Smooth muscle cell (in vitro differentiated cells): ENCODE results near the gene BACE2. TPM values are rescaled to one million over a fixed set of nuclear protein-coding genes. Genes with fewer than 3 reads are reported as not detected.

ENCODE experiments used
- DNase-seq: peaks from one replicate; lab custom pipeline; 2025; ENCODE audit not compliant: unreplicated experiment; lab: John Stamatoyannopoulos, UW
- H2AFZ ChIP-seq: fragments of 200-600 bp; sonication (generic); 2 replicates; pipeline ENCODE4 v1.6.0; 2016; ENCODE audit warnings: antibody characterized with exemption, low read depth, mild to moderate bottlenecking
- H3F3A ChIP-seq: fragments of 200-600 bp; sonication (generic); 2 replicates; pipeline ENCODE4 v1.6.0; 2017; ENCODE audit warnings: antibody characterized with exemption, low read depth
- H3K27ac ChIP-seq: fragments of 200-600 bp; sonication (generic); 2 replicates; pipeline ENCODE4 v1.5.1; 2016; ENCODE audit warnings: low read depth, mild to moderate bottlenecking
- H3K27me3 ChIP-seq: fragments of 200-600 bp; sonication (generic); 2 replicates; pipeline ENCODE4 v1.6.1; 2016; ENCODE audit warnings: low read depth, mild to moderate bottlenecking
- H3K36me3 ChIP-seq: fragments of 200-600 bp; sonication (generic); 2 replicates; pipeline ENCODE4 v1.5.1; 2016; ENCODE audit warnings: low read depth
- H3K4me1 ChIP-seq: fragments of 200-600 bp; sonication (generic); 2 replicates; pipeline ENCODE4 v1.5.1; 2016; ENCODE audit warnings: low read depth
- H3K4me2 ChIP-seq: fragments of 200-600 bp; sonication (generic); 2 replicates; pipeline ENCODE4 v1.6.0; 2016; ENCODE audit warnings: mild to moderate bottlenecking
- H3K4me3 ChIP-seq: fragments of 200-600 bp; sonication (generic); 2 replicates; pipeline ENCODE4 v1.5.1; 2016; ENCODE audit warnings: mild to moderate bottlenecking
- H3K79me2 ChIP-seq: fragments of 200-600 bp; sonication (generic); 2 replicates; pipeline ENCODE4 v1.6.0; 2016; ENCODE audit warnings: low read depth, mild to moderate bottlenecking
- H3K9ac ChIP-seq: fragments of 200-600 bp; sonication (generic); 2 replicates; pipeline ENCODE4 v1.6.0; 2016; ENCODE audit warnings: low read depth
- H3K9me3 ChIP-seq: fragments of 200-600 bp; sonication (generic); replicated peaks from 2 replicates; pipeline ENCODE4 v1.5.1; 2016; ENCODE audit warnings: low read depth
- H4K20me1 ChIP-seq: fragments of 200-600 bp; sonication (generic); 2 replicates; pipeline ENCODE4 v1.6.0; 2016; ENCODE audit warnings: low read depth
- WGBS: methylation state at CpG from one replicate; pipeline ENCODE4 v1.1.7; 2016; ENCODE audit warnings: low lambda C conversion rate; 5-methylcytosine and 5-hydroxymethylcytosine counted together
- polyA plus RNA-seq: library from polyadenylated mRNA; unstranded; fragments of >200 nt; fragmentation: Nextera tagmentation; extraction: Ambion mirVana; gene quantifications from 2 replicates; pipeline ENCODE4 v1.2.1, GENCODE V29; 2016
- total RNA-seq: library from RNA; depleted of rRNA; stranded (reverse); fragments of >200 nt; gene quantifications from 2 replicates; pipeline ENCODE4 v1.2.3, GENCODE V29; 2014
- TF ChIP-seq, protein P1 (sequence below): fragments of 200-600 bp; sonication (generic); IDR thresholded peaks from 2 replicates; pipeline ENCODE4 v1.5.1; 2017; ENCODE audit warnings: borderline replicate concordance, mild to moderate bottlenecking, antibody characterized with exemption; ENCODE audit not compliant: insufficient read depth, poor library complexity, severe bottlenecking

The BACE2 gene
- total and polyA plus RNA-seq, 2 experiments from 2014 or later = 25.3 to 33.3 TPM

- Histone ChIP-seq H4K20me1 (no peaks in the 10 kb centered on the region), H3K36me3 (no peaks in the 10 kb centered on the region), H3K9ac (no peak overlapping the region), H3K9me3 (no peaks in the 10 kb centered on the region), H3F3A (no peaks in the 10 kb centered on the region), H3K27me3 (peaks cover 3% of the 10 kb centered on the region), H3K27ac (no peak overlapping the region), H3K4me3 (no peak overlapping the region), H3K79me2 (no peaks in the 10 kb centered on the region), H3K4me2 (no peak overlapping the region), H3K4me1 (no peaks in the 10 kb centered on the region), H2AFZ (no peak overlapping the region)
- no peak for DNase-seq
- TF ChIP-seq, protein P1, sequence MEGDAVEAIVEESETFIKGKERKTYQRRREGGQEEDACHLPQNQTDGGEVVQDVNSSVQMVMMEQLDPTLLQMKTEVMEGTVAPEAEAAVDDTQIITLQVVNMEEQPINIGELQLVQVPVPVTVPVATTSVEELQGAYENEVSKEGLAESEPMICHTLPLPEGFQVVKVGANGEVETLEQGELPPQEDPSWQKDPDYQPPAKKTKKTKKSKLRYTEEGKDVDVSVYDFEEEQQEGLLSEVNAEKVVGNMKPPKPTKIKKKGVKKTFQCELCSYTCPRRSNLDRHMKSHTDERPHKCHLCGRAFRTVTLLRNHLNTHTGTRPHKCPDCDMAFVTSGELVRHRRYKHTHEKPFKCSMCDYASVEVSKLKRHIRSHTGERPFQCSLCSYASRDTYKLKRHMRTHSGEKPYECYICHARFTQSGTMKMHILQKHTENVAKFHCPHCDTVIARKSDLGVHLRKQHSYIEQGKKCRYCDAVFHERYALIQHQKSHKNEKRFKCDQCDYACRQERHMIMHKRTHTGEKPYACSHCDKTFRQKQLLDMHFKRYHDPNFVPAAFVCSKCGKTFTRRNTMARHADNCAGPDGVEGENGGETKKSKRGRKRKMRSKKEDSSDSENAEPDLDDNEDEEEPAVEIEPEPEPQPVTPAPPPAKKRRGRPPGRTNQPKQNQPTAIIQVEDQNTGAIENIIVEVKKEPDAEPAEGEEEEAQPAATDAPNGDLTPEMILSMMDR = no peak
- WGBS = 100% methylated on average over 1 of the region's 1 CpG
Observed at GRCh38 chr21:41152147-41152546, 15.8 kb upstream of the BACE2 start.

- Histone ChIP-seq H3K27me3 (no peaks in the 10 kb centered on the region), H2AFZ (no peak overlapping the region), H3K79me2 (no peaks in the 10 kb centered on the region), H3K4me2 (no peak overlapping the region), H4K20me1 (no peaks in the 10 kb centered on the region), H3K36me3 (no peaks in the 10 kb centered on the region), H3K4me1 (no peaks in the 10 kb centered on the region), H3F3A (no peaks in the 10 kb centered on the region), H3K27ac (no peak overlapping the region), H3K4me3 (no peak overlapping the region), H3K9me3 (no peaks in the 10 kb centered on the region), H3K9ac (no peak overlapping the region)
- TF ChIP-seq, protein P1 = no peak
- DNase-seq = no peak
Observed at GRCh38 chr21:41153443-41153842, 14.5 kb upstream of the BACE2 start.

DNA sequence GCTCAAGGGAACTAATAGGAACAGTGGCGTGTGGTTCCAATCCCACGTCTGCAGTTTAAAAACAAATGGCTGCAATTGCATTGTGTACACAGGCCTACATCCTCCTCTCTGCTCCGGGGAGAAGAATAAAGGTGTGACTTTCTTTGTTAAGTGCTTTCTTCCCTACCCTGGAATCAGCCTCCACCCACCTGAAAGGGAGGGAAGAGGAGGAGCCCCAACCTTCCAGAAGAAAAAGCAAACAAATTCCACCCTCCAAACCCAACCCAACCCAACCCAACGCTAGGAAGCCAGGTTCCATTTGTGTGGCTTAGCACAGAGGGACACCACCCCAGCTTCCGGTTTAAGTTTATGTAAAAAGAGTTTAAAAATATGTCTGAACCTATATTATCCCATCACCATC lies 11.8 kb upstream of the BACE2 start:
- Histone ChIP-seq H3F3A (no peaks in the 10 kb centered on the region), H3K4me1 (no peaks in the 10 kb centered on the region), H3K4me3 (no peak overlapping the region), H2AFZ (no peak overlapping the region), H3K36me3 (no peaks in the 10 kb centered on the region), H3K79me2 (no peaks in the 10 kb centered on the region), H3K9me3 (no peaks in the 10 kb centered on the region), H3K9ac (no peak overlapping the region), H3K4me2 (no peak overlapping the region), H3K27me3 (no peaks in the 10 kb centered on the region), H4K20me1 (no peaks in the 10 kb centered on the region), H3K27ac (no peak overlapping the region)
- WGBS = 93% methylated on average over 5 of the region's 5 CpGs
- TF ChIP-seq, protein P1 = no peak
- no peak for DNase-seq

DNA sequence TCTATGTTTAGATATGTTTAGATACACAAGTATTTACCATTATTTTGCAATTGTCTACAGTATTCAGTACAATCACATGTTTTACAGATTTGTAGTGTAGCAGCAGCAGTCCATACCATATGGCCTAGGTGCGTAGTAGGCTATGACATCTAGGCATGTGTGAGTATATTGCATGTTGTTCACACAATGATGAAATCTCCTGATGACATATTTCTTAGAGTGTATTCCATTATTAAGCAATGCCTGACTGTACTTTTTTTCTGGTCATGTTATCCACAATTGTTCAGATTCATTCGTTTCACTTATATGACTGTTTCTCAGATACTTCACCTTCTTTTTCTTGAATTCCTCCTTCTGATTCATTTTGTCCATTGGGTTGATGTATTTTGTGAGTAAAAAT lies 9.9 kb upstream of the BACE2 start:
- 98% methylated on average over 2 of the region's 2 CpGs for WGBS
- H3K27ac ChIP-seq = no peak overlapping the region
- H3K4me1 ChIP-seq = no peaks in the 10 kb centered on the region

More for the DNA sequence above, 9.9 kb upstream of the BACE2 start:
- H3K27me3 ChIP-seq = no peaks in the 10 kb centered on the region
- H3K9ac ChIP-seq = no peak overlapping the region
- no peak for DNase-seq
- H2AFZ ChIP-seq = no peak overlapping the region
- H3K36me3 ChIP-seq = no peaks in the 10 kb centered on the region
- no peak overlapping the region for H3K4me3 ChIP-seq
- no peaks in the 10 kb centered on the region for H3F3A ChIP-seq
- no peak overlapping the region for H3K4me2 ChIP-seq
- no peaks in the 10 kb centered on the region for H3K9me3 ChIP-seq
- no peaks in the 10 kb centered on the region for H4K20me1 ChIP-seq
- TF ChIP-seq, protein P1 = no peak
- H3K79me2 ChIP-seq = no peaks in the 10 kb centered on the region
